ENCODE results near the gene CNOT1.

- no peak for TF ChIP-seq POLR2A (IDR thresholded peaks at IDR 0.05)
- TF ChIP-seq CTCF (IDR thresholded peaks at IDR 0.05) = no peak
Observed at GRCh38 chr16:58493756-58494431, 135.7 kb downstream of the CNOT1 start.

Measured in testis (tissue), 2 donors.